Vagina (tissue), 2 donors: ENCODE measurements around the gene RPTOR. TPM values are rescaled to one million over a fixed set of nuclear protein-coding genes. Genes with fewer than 3 reads are reported as not detected.

Source experiments
- DNase-seq, 2 donors: peaks; one replicate each; pipeline ENCODE4 v3.0.0-alpha.2; 2017; ENCODE audit errors: extremely low spot score in 2 of 2
- H3K27ac ChIP-seq: fragments of 200-600 bp; sonication (generic); one replicate; pipeline ENCODE4 v1.5.1; 2019
- H3K27me3 ChIP-seq: fragments of 200-600 bp; sonication (generic); one replicate; pipeline ENCODE4 v1.5.1; 2019
- H3K36me3 ChIP-seq, 2 donors: fragments of 200-600 bp; sonication (generic); one replicate each; pipeline ENCODE4 v1.5.1; 2017 to 2019
- H3K4me1 ChIP-seq: fragments of 200-600 bp; sonication (generic); one replicate; pipeline ENCODE4 v1.5.1; 2019
- H3K4me3 ChIP-seq, 2 donors: fragments of 200-600 bp; sonication (generic); 1 replicate in 1 of 2; 2 replicates in 1 of 2; pipeline ENCODE4 v1.5.1; 2016 to 2019
- H3K9me3 ChIP-seq: fragments of 200-600 bp; sonication (generic); one replicate; pipeline ENCODE4 v1.5.1; 2019
- CTCF ChIP-seq, 3 experiments: fragments of 450-650 bp in 2 of 3; fragments of 200-600 bp in 1 of 3; sonication (generic) in 1 of 3; IDR thresholded peaks; one replicate each; pipeline ENCODE4 v1.5.1; 2017 to 2019; ENCODE audit warnings: antibody characterized with exemption in 3 of 3, mild to moderate bottlenecking in 2 of 3, moderate library complexity in 2 of 3
- POLR2A ChIP-seq, 2 donors: fragments of 450-650 bp; IDR thresholded peaks; one replicate each; pipeline ENCODE4 v1.6.1; 2017; ENCODE audit warnings: antibody characterized with exemption in 2 of 2, mild to moderate bottlenecking in 2 of 2, moderate library complexity in 2 of 2
- POLR2AphosphoS5 ChIP-seq, 2 donors: sonication (generic); formaldehyde crosslinking; IDR thresholded peaks; one replicate each; pipeline ENCODE4 v1.9.0; 2017; ENCODE audit warnings: antibody characterized with exemption in 2 of 2, mild to moderate bottlenecking in 2 of 2, low read depth in 1 of 2; ENCODE audit not compliant: insufficient read depth in 1 of 2
- intact Hi-C: fragments of 100-400 bp; cut with DNase I; formaldehyde crosslinking; loops from one replicate; pipeline ENCODE4 v1.15.1; 2023
- total RNA-seq: library from RNA; depleted of rRNA; stranded (reverse); fragments of >200 nt; gene quantifications from one replicate; pipeline ENCODE4 v1.2.3, GENCODE V29; 2016

RPTOR gene
- total RNA-seq, 1 donor from 2014 or later = 38.3 TPM

DNA sequence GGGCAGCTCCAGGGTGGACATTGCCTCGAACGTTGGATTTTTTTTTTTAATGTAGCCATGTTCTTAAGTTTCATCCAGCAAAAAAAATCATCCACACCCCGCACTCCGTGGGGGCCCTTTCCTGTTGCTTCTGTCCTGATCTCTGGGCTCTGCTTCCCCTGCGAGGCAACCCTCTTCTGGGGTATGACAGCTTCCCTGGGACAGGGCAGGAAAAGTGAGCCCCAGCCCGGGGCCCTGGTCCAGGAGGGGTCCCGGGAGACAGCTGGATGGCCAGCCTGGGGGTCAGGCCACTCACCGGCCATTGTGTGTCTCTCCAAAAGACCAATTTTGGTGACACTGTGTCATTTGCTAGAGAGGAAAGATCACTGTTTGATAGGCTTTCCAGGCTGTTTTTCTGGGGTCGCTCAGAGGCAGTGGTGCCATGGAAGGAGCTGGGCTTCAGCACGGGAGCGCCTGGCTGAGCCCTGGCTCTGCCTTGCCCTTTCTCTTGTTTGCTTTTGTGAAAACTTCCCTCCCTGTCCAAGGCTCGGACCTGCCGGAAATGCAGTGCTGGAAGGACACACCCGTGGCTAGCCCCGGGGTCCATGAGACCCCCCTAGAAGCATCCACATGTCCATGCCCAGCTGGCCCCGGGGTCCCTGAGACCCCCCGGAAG, 406.0 kb downstream of the RPTOR start:
- TF ChIP-seq CTCF (IDR thresholded peaks at IDR 0.05) (no peak), POLR2AphosphoS5 (IDR thresholded peaks at IDR 0.05; ENCODE audit: insufficient read depth in 1 of 2, low read depth in 1 of 2) (no peak), POLR2A (IDR thresholded peaks at IDR 0.05) (no peak)
- DNase-seq = no peak
- Histone ChIP-seq H3K4me3 (no peak overlapping the region), H3K27ac (no peak overlapping the region), H3K9me3 (no peaks in the 10 kb centered on the region), H3K4me1 (no peaks in the 10 kb centered on the region), H3K27me3 (no peaks in the 10 kb centered on the region), H3K36me3 (peaks cover 0 to 35% of the 10 kb centered on the region in 2 donors)
- intact Hi-C loops = no loop called here

GRCh38 chr17:80951121-80952090, 406.8 kb downstream of the RPTOR start:
- Histone ChIP-seq H3K27ac (no peak overlapping the region), H3K27me3 (no peaks in the 10 kb centered on the region), H3K4me1 (no peaks in the 10 kb centered on the region), H3K9me3 (no peaks in the 10 kb centered on the region), H3K4me3 (no peak overlapping the region), H3K36me3 (peaks cover 0 to 27% of the 10 kb centered on the region in 2 donors)
- intact Hi-C loops = no loop called here
- no peak for DNase-seq
- TF ChIP-seq CTCF (IDR thresholded peaks at IDR 0.05) = no peak
- no peak for TF ChIP-seq POLR2AphosphoS5 (IDR thresholded peaks at IDR 0.05; ENCODE audit: insufficient read depth in 1 of 2, low read depth in 1 of 2)

DNA sequence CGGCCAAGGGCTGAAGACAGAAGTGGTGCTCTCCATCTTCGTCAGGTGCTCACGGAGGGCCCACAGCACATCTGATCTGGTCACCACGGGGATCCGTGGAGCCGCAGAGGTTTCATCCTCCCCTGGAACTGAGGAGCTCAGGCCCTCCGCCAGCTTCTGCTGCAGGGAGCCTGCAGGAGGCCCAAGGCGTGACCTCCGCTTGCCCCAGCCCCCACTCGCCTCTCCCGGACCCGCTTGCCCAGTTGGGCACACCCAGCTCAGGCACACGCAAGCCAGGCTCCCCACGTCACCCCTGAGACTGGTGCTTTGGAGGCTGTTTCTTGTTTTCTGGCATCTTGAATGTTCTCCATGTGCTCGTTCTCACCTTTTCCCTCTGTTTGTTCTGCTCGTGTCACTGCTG, 407.7 kb downstream of the RPTOR start:
- intact Hi-C loops = no loop called here
- no peak for DNase-seq

GRCh38 chr17:80953471-80954315, 409.1 kb downstream of the RPTOR start:
- no peak for DNase-seq
- Histone ChIP-seq H3K27ac (no peak overlapping the region), H3K27me3 (no peaks in the 10 kb centered on the region), H3K4me1 (no peaks in the 10 kb centered on the region), H3K9me3 (no peaks in the 10 kb centered on the region), H3K4me3 (no peak overlapping the region), H3K36me3 (peaks cover 0 to 13% of the 10 kb centered on the region in 2 donors)
- intact Hi-C loops = no loop called here
- no peak for TF ChIP-seq POLR2A (IDR thresholded peaks at IDR 0.05)

More for the DNA sequence above, 407.7 kb downstream of the RPTOR start:
- Histone ChIP-seq H3K36me3 (peaks cover 0 to 18% of the 10 kb centered on the region in 2 donors), H3K4me1 (no peaks in the 10 kb centered on the region), H3K27ac (no peak overlapping the region), H3K4me3 (no peak overlapping the region), H3K9me3 (no peaks in the 10 kb centered on the region), H3K27me3 (no peaks in the 10 kb centered on the region)
- TF ChIP-seq CTCF (IDR thresholded peaks at IDR 0.05) = no peak
- no peak for TF ChIP-seq POLR2AphosphoS5 (IDR thresholded peaks at IDR 0.05; ENCODE audit: insufficient read depth in 1 of 2, low read depth in 1 of 2)
- TF ChIP-seq POLR2A (IDR thresholded peaks at IDR 0.05) = no peak

GRCh38 chr17:80955078-80955477, 410.4 kb downstream of the RPTOR start:
- H3K27me3 ChIP-seq = no peaks in the 10 kb centered on the region
- intact Hi-C loops = no loop called here
- H3K4me3 ChIP-seq = no peak overlapping the region
- peaks cover 0 to 7% of the 10 kb centered on the region in 2 donors for H3K36me3 ChIP-seq
- no peak for DNase-seq
- peaks cover 14% of the 10 kb centered on the region for H3K4me1 ChIP-seq
- H3K9me3 ChIP-seq = no peaks in the 10 kb centered on the region
- no peak for TF ChIP-seq POLR2AphosphoS5 (IDR thresholded peaks at IDR 0.05; ENCODE audit: insufficient read depth in 1 of 2, low read depth in 1 of 2)
- TF ChIP-seq POLR2A (IDR thresholded peaks at IDR 0.05) = no peak
- TF ChIP-seq CTCF (IDR thresholded peaks at IDR 0.05) = no peak
- H3K27ac ChIP-seq = no peak overlapping the region
